Panc1 (cell line): ENCODE results near the gene IRF2BP2. TPM values are rescaled to one million over a fixed set of nuclear protein-coding genes. Genes with fewer than 3 reads are reported as not detected.

ENCODE experiments used
- ATAC-seq: fragments of 200-7000 bp; cut with Tn5 transposase; 2 replicates; pipeline ENCODE4 v1.9.1; 2020; ENCODE audit warnings: mild to moderate bottlenecking, moderate library complexity
- BruUV-seq: library from RNA; stranded (reverse); fragments of 400-500 nt; replicated peaks from 2 replicates; lab custom pipeline; 2021; lab: Mats Ljungman, UMichigan
- CTCF ChIA-PET: fragments of 300-600 bp; sonication (Branson Sonifier 250); formaldehyde crosslinking; loops from one replicate; lab custom pipeline; 2022; ENCODE audit warnings: antibody characterized with exemption; lab: Charles Lee
- POLR2A ChIA-PET: fragments of 300-600 bp; sonication (Branson Sonifier 250); formaldehyde crosslinking; loops from one replicate; lab custom pipeline; 2022; ENCODE audit warnings: antibody characterized with exemption; lab: Charles Lee
- DNase-seq: peaks from one replicate; pipeline ENCODE4 v3.0.0-alpha.2; 2010; ENCODE audit warnings: low read depth, low spot score
- H3K27ac ChIP-seq: 2 replicates; pipeline ENCODE4 v1.5.1; 2011; ENCODE audit warnings: mild to moderate bottlenecking, low read length, inconsistent platforms
- H3K27me3 ChIP-seq: fragments of 200-500 bp; sonication (Bioruptor generic); 2 replicates; pipeline ENCODE4 v1.6.0; 2014; ENCODE audit warnings: low read length, inconsistent platforms; ENCODE audit not compliant: control insufficient read depth, insufficient read depth
- H3K36me3 ChIP-seq: fragments of 200-500 bp; sonication (Bioruptor generic); 2 replicates; pipeline ENCODE4 v1.5.1; 2014; ENCODE audit warnings: inconsistent platforms, mild to moderate bottlenecking, low read length, moderate library complexity; ENCODE audit not compliant: control insufficient read depth, insufficient read depth
- H3K4me1 ChIP-seq: 2 replicates; pipeline ENCODE4 v1.5.1; 2011; ENCODE audit warnings: inconsistent platforms, mild to moderate bottlenecking, low read length, moderate library complexity; ENCODE audit not compliant: control insufficient read depth, insufficient read depth
- H3K4me3 ChIP-seq, 2 experiments: 2 replicates each; pipeline ENCODE4 v1.5.1; 2011 to 2012; ENCODE audit warnings: low read depth in 2 of 2, low read length in 2 of 2, mild to moderate bottlenecking in 2 of 2, inconsistent platforms in 1 of 2, moderate library complexity in 1 of 2
- H3K9me3 ChIP-seq: fragments of 200-500 bp; sonication (Bioruptor generic); 2 replicates; pipeline ENCODE4 v1.5.1; 2014; ENCODE audit warnings: low read depth, mild to moderate bottlenecking, inconsistent platforms, low read length, moderate library complexity; ENCODE audit not compliant: control insufficient read depth, insufficient read depth
- CTCF ChIP-seq: fragments of 450-650 bp; IDR thresholded peaks from 2 replicates; pipeline ENCODE4 v1.5.1; 2017; ENCODE audit warnings: mild to moderate bottlenecking
- POLR2AphosphoS5 ChIP-seq: IDR thresholded peaks from 2 replicates; pipeline ENCODE4 v1.6.1; 2012; ENCODE audit warnings: mild to moderate bottlenecking, low read depth, low read length, moderate library complexity
- REST ChIP-seq, 2 experiments: IDR thresholded peaks; 2 replicates each; pipeline ENCODE4 v1.6.1; 2011 to 2012; ENCODE audit warnings: low read depth in 2 of 2, control low read depth in 1 of 2, low read length in 1 of 2, mild to moderate bottlenecking in 1 of 2, moderate library complexity in 1 of 2; ENCODE audit not compliant: insufficient read depth in 1 of 2
- SIN3A ChIP-seq: IDR thresholded peaks from 2 replicates; pipeline ENCODE4 v1.6.1; 2012; ENCODE audit warnings: low read depth, mild to moderate bottlenecking, low read length, moderate library complexity, borderline replicate concordance; ENCODE audit not compliant: insufficient read depth
- TCF7L2 ChIP-seq: IDR thresholded peaks from 2 replicates; pipeline ENCODE4 v1.6.1; 2011; ENCODE audit warnings: mild to moderate bottlenecking, low read depth, low read length, inconsistent platforms
- in situ Hi-C: cut with HindIII; loops from 2 replicates; pipeline ENCODE4 v1.10.0; 2016; ENCODE audit warnings: low sequenced_read_pairs, low pct_unique_long_range_greater_than_20kb
- intact Hi-C: fragments of 100-400 bp; cut with micrococcal nuclease; formaldehyde crosslinking; loops from one replicate; pipeline ENCODE4 v1.10.0; 2022; ENCODE audit not compliant: unreplicated experiment
- total RNA-seq: library from RNA; stranded (reverse); gene quantifications from one replicate; pipeline ENCODE4 v1.2.1, GENCODE V29; 2021; ENCODE audit not compliant: unreplicated experiment

Gene IRF2BP2
- total RNA-seq, 1 experiment from 2014 or later: 187 TPM

GRCh38 chr1:234583755-234584419 lies 26.1 kb downstream of the IRF2BP2 start:
- H3K4me3 ChIP-seq: no peak overlapping the region
- H3K27me3 ChIP-seq: no peaks in the 10 kb centered on the region
- ATAC-seq (no peak; the same call in 1 of the 2 replicates), DNase-seq (no peak)
- H3K27ac ChIP-seq: no peak overlapping the region
- TF ChIP-seq POLR2AphosphoS5 (no peak), SIN3A (no peak), CTCF (no peak), REST (IDR thresholded peaks at IDR 0.05; ENCODE audit: insufficient read depth in 1 of 2, low read depth in 2 of 2, low read length in 1 of 2) (no peak), TCF7L2 (no peak)
- no TSS peak for BruUV-seq
- in situ Hi-C loops (no loop called here), intact Hi-C loops (no loop called here)
- H3K9me3 ChIP-seq: no peaks in the 10 kb centered on the region
- peaks cover 18% of the 10 kb centered on the region for H3K4me1 ChIP-seq
- POLR2A ChIA-PET: interaction anchor here (0.6 to 0.7 kb wide), 2 partner anchors 10 to 19 kb away, joined by 3 to 5 read pairs; no protein-coding TSS in a partner anchor
- CTCF ChIA-PET: interaction anchor here (0.5 kb wide), 1 partner anchor 29 kb away, joined by 4 read pairs; no protein-coding TSS in a partner anchor
- no peaks in the 10 kb centered on the region for H3K36me3 ChIP-seq

GRCh38 chr1:234582681-234583301 lies 27.2 kb downstream of the IRF2BP2 start:
- ATAC-seq (no peak), DNase-seq (no peak)
- in situ Hi-C loops: no loop called here
- H3K27ac ChIP-seq: no peak overlapping the region
- H3K27me3 ChIP-seq: no peaks in the 10 kb centered on the region
- CTCF ChIA-PET: interaction anchor here (0.7 kb wide), 1 partner anchor 1001 kb away, joined by 6 read pairs; no protein-coding TSS in a partner anchor
- POLR2A ChIA-PET: interaction anchor here (0.7 kb wide), 1 partner anchor 1899 kb away, joined by 6 read pairs; no protein-coding TSS in a partner anchor
- H3K4me1 ChIP-seq: peaks cover 18% of the 10 kb centered on the region
- H3K4me3 ChIP-seq: no peak overlapping the region
- BruUV-seq: no TSS peak
- no peaks in the 10 kb centered on the region for H3K36me3 ChIP-seq
- H3K9me3 ChIP-seq: no peaks in the 10 kb centered on the region
- TF ChIP-seq CTCF: no peak
- TF ChIP-seq POLR2AphosphoS5: no peak
- TF ChIP-seq REST (IDR thresholded peaks at IDR 0.05; ENCODE audit: insufficient read depth in 1 of 2, low read depth in 2 of 2, low read length in 1 of 2): no peak
- no peak for TF ChIP-seq TCF7L2
- TF ChIP-seq SIN3A: no peak
- intact Hi-C loops: no loop called here
